GM19397 (cell line): ENCODE measurements around the gene MUC5AC.

ENCODE experiments used
- ATAC-seq: cut with Tn5 transposase; IDR thresholded peaks from one replicate; pipeline ENCODE4 v1.9.1; 2021; ENCODE audit warnings: mild to moderate bottlenecking, moderate library complexity; ENCODE audit not compliant: unreplicated experiment

Gene MUC5AC

GRCh38 chr11:1121813-1122663 is 35.7 kb upstream of the MUC5AC start:
- ATAC-seq, result no peak

- ATAC-seq, result no peak
Observed at GRCh38 chr11:1122664-1123002, 35.1 kb upstream of the MUC5AC start.

GRCh38 chr11:1123970-1124369 is 33.8 kb upstream of the MUC5AC start:
- ATAC-seq, result no peak

GRCh38 chr11:1125803-1126202 is 31.9 kb upstream of the MUC5AC start:
- ATAC-seq, result no peak

GRCh38 chr11:1126491-1126926 is 31.2 kb upstream of the MUC5AC start:
- no peak for ATAC-seq

GRCh38 chr11:1126935-1127663 is 30.7 kb upstream of the MUC5AC start:
- no peak for ATAC-seq

GRCh38 chr11:1127664-1128162 is 30.0 kb upstream of the MUC5AC start:
- no peak for ATAC-seq

- no peak for ATAC-seq
Observed at GRCh38 chr11:1128311-1129142, 29.2 kb upstream of the MUC5AC start.

GRCh38 chr11:1129143-1129610 is 28.6 kb upstream of the MUC5AC start:
- no peak for ATAC-seq

- ATAC-seq, result no peak
Observed at GRCh38 chr11:1129611-1130160, 28.1 kb upstream of the MUC5AC start.

GRCh38 chr11:1130276-1131032 is 27.3 kb upstream of the MUC5AC start:
- no peak for ATAC-seq

GRCh38 chr11:1131033-1131911 is 26.5 kb upstream of the MUC5AC start:
- ATAC-seq, result no peak

- ATAC-seq, result no peak
Observed at GRCh38 chr11:1134848-1135445, 22.8 kb upstream of the MUC5AC start.

GRCh38 chr11:1138097-1138496 is 19.7 kb upstream of the MUC5AC start:
- no peak for ATAC-seq

GRCh38 chr11:1139441-1140083 is 18.2 kb upstream of the MUC5AC start:
- ATAC-seq, result no peak

- ATAC-seq, result no peak
Observed at GRCh38 chr11:1140642-1141490, 16.9 kb upstream of the MUC5AC start.

- no peak for ATAC-seq
Observed at GRCh38 chr11:1146365-1146764, 11.4 kb upstream of the MUC5AC start.
